OCI-LY7 (cell line): ENCODE data around the gene LRRC55. TPM values are rescaled to one million over a fixed set of nuclear protein-coding genes. Genes with fewer than 3 reads are reported as not detected.

Source experiments
- BruUV-seq: library from RNA; stranded (reverse); fragments of 400-500 nt; replicated peaks from 2 replicates; lab custom pipeline; 2021; lab: Mats Ljungman, UMichigan
- CTCF ChIA-PET: fragments of 300-600 bp; sonication (Branson Sonifier 250); formaldehyde crosslinking; loops from one replicate; lab custom pipeline; 2022; ENCODE audit warnings: antibody characterized with exemption; ENCODE audit not compliant: unreplicated experiment; lab: Charles Lee
- POLR2A ChIA-PET: fragments of 300-600 bp; sonication (Branson Sonifier 250); formaldehyde crosslinking; loops from one replicate; lab custom pipeline; 2022; ENCODE audit warnings: antibody characterized with exemption; lab: Charles Lee
- DNase-seq: peaks from one replicate; pipeline ENCODE4 v3.0.0-alpha.2; 2015; ENCODE audit warnings: low spot score
- H2AFZ ChIP-seq: fragments of 200-600 bp; sonication (generic), shearing (Covaris generic); 2 replicates; pipeline ENCODE4 v1.6.1; 2014; ENCODE audit warnings: mild to moderate bottlenecking, antibody characterized with exemption, low read length, moderate library complexity
- H3K27ac ChIP-seq: fragments of 200-600 bp; sonication (generic); 2 replicates; pipeline ENCODE4 v1.5.1; 2014; ENCODE audit warnings: mixed run types, low read depth, mild to moderate bottlenecking, moderate library complexity, low read length, inconsistent platforms; ENCODE audit not compliant: poor library complexity, severe bottlenecking
- H3K36me3 ChIP-seq: fragments of 200-600 bp; sonication (generic); 2 replicates; pipeline ENCODE4 v1.6.1; 2014; ENCODE audit warnings: mild to moderate bottlenecking, antibody characterized with exemption, low read length, moderate library complexity, mixed read lengths; ENCODE audit not compliant: insufficient read depth
- H3K4me1 ChIP-seq: fragments of 200-600 bp; sonication (generic); 2 replicates; pipeline ENCODE4 v1.5.1; 2014; ENCODE audit warnings: mild to moderate bottlenecking, low read length; ENCODE audit not compliant: insufficient read depth, poor library complexity, severe bottlenecking
- H3K4me2 ChIP-seq: fragments of 200-600 bp; sonication (generic); 2 replicates; pipeline ENCODE4 v1.6.1; 2014; ENCODE audit warnings: mild to moderate bottlenecking, low read length
- H3K4me3 ChIP-seq: fragments of 200-600 bp; sonication (generic); 2 replicates; pipeline ENCODE4 v1.5.1; 2014; ENCODE audit warnings: mild to moderate bottlenecking, low read depth, low read length; ENCODE audit not compliant: poor library complexity, severe bottlenecking
- H3K79me2 ChIP-seq: fragments of 200-600 bp; sonication (generic); 2 replicates; pipeline ENCODE4 v1.6.1; 2016; ENCODE audit warnings: low read depth, mild to moderate bottlenecking, low read length, moderate library complexity, mixed read lengths; ENCODE audit not compliant: insufficient read depth
- H3K9me2 ChIP-seq: fragments of 200-600 bp; sonication (generic); 2 replicates; pipeline ENCODE4 v1.6.1; 2016; ENCODE audit warnings: mild to moderate bottlenecking, low read length, mixed read lengths; ENCODE audit not compliant: insufficient read depth
- H3K9me3 ChIP-seq: fragments of 200-600 bp; sonication (generic); 2 replicates; pipeline ENCODE4 v1.6.1; 2014; ENCODE audit warnings: mild to moderate bottlenecking, mixed run types, low read length, mixed read lengths
- H4K20me1 ChIP-seq: fragments of 200-600 bp; sonication (generic); 2 replicates; pipeline ENCODE4 v1.6.1; 2014; ENCODE audit warnings: mild to moderate bottlenecking, antibody characterized with exemption, low read length, moderate library complexity, mixed read lengths; ENCODE audit not compliant: insufficient read depth
- EZH2phosphoT487 ChIP-seq: fragments of 200-600 bp; sonication (generic); IDR thresholded peaks from 2 replicates; pipeline ENCODE4 v1.6.1; 2018; ENCODE audit warnings: low read depth, borderline replicate concordance, mild to moderate bottlenecking, mixed run types, antibody characterized with exemption, low read length, moderate library complexity, mixed read lengths
- intact Hi-C: fragments of 100-400 bp; cut with micrococcal nuclease; formaldehyde crosslinking; loops from one replicate; pipeline ENCODE4 v1.10.0; 2022; ENCODE audit not compliant: unreplicated experiment
- total RNA-seq, 2 experiments: library from RNA; depleted of rRNA in 1 of 2; stranded (reverse); fragments of >200 nt in 1 of 2; shearing (Covaris generic) in 1 of 2; gene quantifications; 2 replicates each; pipeline ENCODE4 v1.2.3, GENCODE V29; 2014 to 2022
- TF ChIP-seq, protein P1 (sequence below): fragments of 200-600 bp; sonication (generic); conservative IDR thresholded peaks from 2 replicates; pipeline ENCODE4 v1.5.1; 2014; ENCODE audit warnings: mild to moderate bottlenecking, antibody characterized with exemption, low read length, moderate library complexity, mixed read lengths

The LRRC55 gene
- total RNA-seq, 2 experiments from 2014 or later: not detected

DNA sequence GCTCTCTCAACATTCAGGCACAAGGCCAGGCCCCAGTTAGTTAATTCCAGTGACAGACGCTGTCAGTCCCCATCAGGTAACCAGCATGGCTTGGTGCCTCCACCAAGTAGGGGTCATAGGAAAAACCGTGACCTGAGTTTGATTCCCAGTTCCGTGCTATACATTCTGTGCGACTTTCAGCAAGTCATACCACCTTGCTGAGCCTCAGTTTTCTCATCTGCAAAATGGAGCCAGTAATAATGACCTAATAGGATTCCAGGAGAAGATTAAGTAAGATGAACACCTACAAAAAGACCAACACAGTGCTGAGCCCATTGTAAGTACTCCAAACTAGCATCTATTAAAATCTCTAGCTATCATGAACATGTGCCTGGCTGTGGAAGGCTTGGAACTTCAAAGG is 24.8 kb upstream of the LRRC55 start:
- BruUV-seq: no TSS peak
- no peak overlapping the region for H3K4me3 ChIP-seq
- no peaks in the 10 kb centered on the region for H3K9me2 ChIP-seq
- no peaks in the 10 kb centered on the region for H3K36me3 ChIP-seq
- H3K4me2 ChIP-seq: no peak overlapping the region
- TF ChIP-seq EZH2phosphoT487: no peak
- TF ChIP-seq, protein P1, sequence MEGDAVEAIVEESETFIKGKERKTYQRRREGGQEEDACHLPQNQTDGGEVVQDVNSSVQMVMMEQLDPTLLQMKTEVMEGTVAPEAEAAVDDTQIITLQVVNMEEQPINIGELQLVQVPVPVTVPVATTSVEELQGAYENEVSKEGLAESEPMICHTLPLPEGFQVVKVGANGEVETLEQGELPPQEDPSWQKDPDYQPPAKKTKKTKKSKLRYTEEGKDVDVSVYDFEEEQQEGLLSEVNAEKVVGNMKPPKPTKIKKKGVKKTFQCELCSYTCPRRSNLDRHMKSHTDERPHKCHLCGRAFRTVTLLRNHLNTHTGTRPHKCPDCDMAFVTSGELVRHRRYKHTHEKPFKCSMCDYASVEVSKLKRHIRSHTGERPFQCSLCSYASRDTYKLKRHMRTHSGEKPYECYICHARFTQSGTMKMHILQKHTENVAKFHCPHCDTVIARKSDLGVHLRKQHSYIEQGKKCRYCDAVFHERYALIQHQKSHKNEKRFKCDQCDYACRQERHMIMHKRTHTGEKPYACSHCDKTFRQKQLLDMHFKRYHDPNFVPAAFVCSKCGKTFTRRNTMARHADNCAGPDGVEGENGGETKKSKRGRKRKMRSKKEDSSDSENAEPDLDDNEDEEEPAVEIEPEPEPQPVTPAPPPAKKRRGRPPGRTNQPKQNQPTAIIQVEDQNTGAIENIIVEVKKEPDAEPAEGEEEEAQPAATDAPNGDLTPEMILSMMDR: no peak
- H3K27ac ChIP-seq: no peak overlapping the region
- intact Hi-C loops: no loop called here
- POLR2A ChIA-PET: interaction anchor here (0.6 kb wide), 1 partner anchor 631 kb away, joined by 3 read pairs; no protein-coding TSS in a partner anchor
- H4K20me1 ChIP-seq: no peaks in the 10 kb centered on the region
- H3K4me1 ChIP-seq: peaks cover 4% of the 10 kb centered on the region
- CTCF ChIA-PET: no interaction called here
- no peaks in the 10 kb centered on the region for H3K9me3 ChIP-seq
- H3K79me2 ChIP-seq: no peaks in the 10 kb centered on the region
- H2AFZ ChIP-seq: no peak overlapping the region
- DNase-seq: no peak

DNA sequence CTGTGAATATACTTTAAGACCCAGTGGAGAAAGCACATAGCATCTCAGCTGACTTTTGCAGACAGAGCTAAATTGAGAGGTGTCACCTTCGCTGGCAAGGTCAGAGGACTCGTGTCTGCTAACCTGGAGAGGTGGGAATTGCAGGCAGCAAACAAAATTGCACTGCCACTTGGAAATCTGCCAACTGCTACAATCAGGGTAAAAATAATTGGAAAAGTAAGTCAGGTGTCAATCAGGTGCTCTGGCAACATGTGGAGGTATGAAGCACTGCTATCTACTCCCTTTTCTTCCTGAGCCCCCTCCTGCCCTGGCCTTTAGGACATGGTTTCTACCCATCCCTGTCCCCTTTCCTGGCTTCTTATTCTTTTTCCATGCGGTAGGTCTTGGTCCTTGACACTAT is 24.1 kb upstream of the LRRC55 start:
- H3K36me3 ChIP-seq: no peaks in the 10 kb centered on the region
- H2AFZ ChIP-seq: no peak overlapping the region
- H3K4me1 ChIP-seq: peaks cover 4% of the 10 kb centered on the region
- TF ChIP-seq EZH2phosphoT487: no peak
- TF ChIP-seq, protein P1: no peak
- no peak overlapping the region for H3K27ac ChIP-seq
- H4K20me1 ChIP-seq: no peaks in the 10 kb centered on the region
- BruUV-seq: no TSS peak
- CTCF ChIA-PET: no interaction called here
- POLR2A ChIA-PET: no interaction called here
- H3K9me2 ChIP-seq: no peaks in the 10 kb centered on the region
- no peak for DNase-seq
- H3K4me3 ChIP-seq: no peak overlapping the region
- no peak overlapping the region for H3K4me2 ChIP-seq
- H3K9me3 ChIP-seq: no peaks in the 10 kb centered on the region
- intact Hi-C loops: no loop called here
- H3K79me2 ChIP-seq: no peaks in the 10 kb centered on the region

DNA sequence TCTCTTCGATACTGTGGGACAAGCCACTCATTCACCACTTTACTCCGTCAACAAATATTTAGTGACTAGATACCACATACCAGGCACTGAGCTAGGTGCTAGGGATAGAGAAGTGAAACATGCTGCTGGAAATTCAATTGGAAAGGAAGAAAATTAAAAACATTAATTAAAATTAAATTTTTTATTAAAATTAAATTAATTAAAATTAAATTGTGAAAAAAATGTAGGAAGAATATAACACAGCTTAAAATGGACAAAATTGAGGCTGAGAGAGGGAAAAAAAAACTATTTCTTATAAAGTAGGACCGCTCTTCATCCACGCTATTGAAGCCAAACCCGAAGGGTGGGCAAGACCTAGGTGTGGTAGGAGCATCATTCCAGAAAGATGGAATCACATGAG is 23.6 kb upstream of the LRRC55 start:
- no peak overlapping the region for H2AFZ ChIP-seq
- H3K36me3 ChIP-seq: no peaks in the 10 kb centered on the region
- no peak for TF ChIP-seq EZH2phosphoT487
- TF ChIP-seq, protein P1: no peak
- ChIA-PET CTCF (no interaction called here), POLR2A (interaction anchor here (0.6 kb wide), 1 partner anchor 59 kb away, joined by 3 read pairs; no protein-coding TSS in a partner anchor)
- H3K27ac ChIP-seq: no peak overlapping the region
- H4K20me1 ChIP-seq: no peaks in the 10 kb centered on the region
- H3K9me2 ChIP-seq: no peaks in the 10 kb centered on the region
- H3K4me1 ChIP-seq: peaks cover 4% of the 10 kb centered on the region
- no peak overlapping the region for H3K4me2 ChIP-seq
- DNase-seq: no peak
- H3K79me2 ChIP-seq: no peaks in the 10 kb centered on the region
- intact Hi-C loops: no loop called here
- no TSS peak for BruUV-seq
- H3K9me3 ChIP-seq: no peaks in the 10 kb centered on the region
- H3K4me3 ChIP-seq: no peak overlapping the region
